Karpas-422 (cell line): ENCODE measurements around the gene LINGO3. TPM values are rescaled to one million over a fixed set of nuclear protein-coding genes. Genes with fewer than 3 reads are reported as not detected.
"Not testable (repeated sequence)": the region's sequence is repeated elsewhere in the genome, so short reads cannot be mapped to it uniquely, and the experiment has no call there.

Source experiments
- DNase-seq: peaks from one replicate; pipeline ENCODE4 v3.0.0-alpha.2; 2015
- H2AFZ ChIP-seq: fragments of 200-600 bp; sonication (generic); 2 replicates; pipeline ENCODE4 v1.6.1; 2014; ENCODE audit warnings: antibody characterized with exemption, low read length, mixed read lengths
- H3K27ac ChIP-seq: fragments of 200-600 bp; sonication (generic); 2 replicates; pipeline ENCODE4 v1.5.1; 2014; ENCODE audit warnings: mild to moderate bottlenecking, low read length, moderate library complexity
- H3K27me3 ChIP-seq: fragments of 200-600 bp; sonication (generic); 2 replicates; pipeline ENCODE4 v1.6.1; 2014; ENCODE audit warnings: low read length, mixed read lengths
- H3K36me3 ChIP-seq: fragments of 200-600 bp; sonication (generic); 2 replicates; pipeline ENCODE4 v1.6.1; 2014; ENCODE audit warnings: low read length, mixed read lengths; ENCODE audit not compliant: insufficient read depth
- H3K4me1 ChIP-seq: fragments of 200-600 bp; sonication (generic); 2 replicates; pipeline ENCODE4 v1.6.1; 2014; ENCODE audit warnings: mild to moderate bottlenecking, low read length, mixed read lengths
- H3K4me2 ChIP-seq: fragments of 200-600 bp; sonication (generic); 2 replicates; pipeline ENCODE4 v1.6.1; 2014; ENCODE audit warnings: low read length, low read depth, mild to moderate bottlenecking; ENCODE audit not compliant: poor library complexity, severe bottlenecking
- H3K4me3 ChIP-seq: fragments of 200-600 bp; sonication (generic); 2 replicates; pipeline ENCODE4 v1.5.1; 2014; ENCODE audit warnings: mild to moderate bottlenecking, antibody characterized with exemption, low read length, mixed read lengths
- H3K79me2 ChIP-seq: fragments of 200-600 bp; sonication (generic); 2 replicates; pipeline ENCODE4 v1.6.1; 2014; ENCODE audit warnings: mild to moderate bottlenecking, low read length, mixed read lengths
- H3K9ac ChIP-seq: fragments of 200-600 bp; sonication (generic); 2 replicates; pipeline ENCODE4 v1.6.0; 2014; ENCODE audit warnings: low read length
- H3K9me2 ChIP-seq: fragments of 200-600 bp; sonication (generic), shearing (Covaris generic); replicated peaks from 2 replicates; pipeline ENCODE4 v1.6.0; 2014; ENCODE audit warnings: mild to moderate bottlenecking, low read length, moderate library complexity; ENCODE audit not compliant: insufficient read depth
- H3K9me3 ChIP-seq: fragments of 300-700, 200-600 bp; sonication (generic); 2 replicates; pipeline ENCODE4 v1.6.1; 2014; ENCODE audit warnings: low read length, mixed read lengths
- H4K20me1 ChIP-seq: fragments of 200-600 bp; sonication (generic); 2 replicates; pipeline ENCODE4 v1.6.1; 2014; ENCODE audit warnings: mild to moderate bottlenecking, antibody characterized with exemption, low read length, low read depth; ENCODE audit not compliant: insufficient read depth
- total RNA-seq: library from RNA; depleted of rRNA; stranded (reverse); fragments of >200 nt; shearing (Covaris generic); gene quantifications from 2 replicates; pipeline ENCODE4 v1.2.3, GENCODE V29; 2014; ENCODE audit warnings: low replicate concordance

The LINGO3 gene
- total RNA-seq, 1 experiment from 2014 or later: not detected

- Histone ChIP-seq H3K4me1 (no peaks in the 10 kb centered on the region), H3K9me3 (no peaks in the 10 kb centered on the region), H3K9ac (no peak overlapping the region), H3K4me3 (no peak overlapping the region), H2AFZ (no peak overlapping the region), H4K20me1 (no peaks in the 10 kb centered on the region), H3K27ac (no peak overlapping the region), H3K36me3 (no peaks in the 10 kb centered on the region), H3K27me3 (no peaks in the 10 kb centered on the region), H3K4me2 (no peak overlapping the region), H3K9me2 (no peaks in the 10 kb centered on the region), H3K79me2 (no peaks in the 10 kb centered on the region)
- no peak for DNase-seq
Measured at GRCh38 chr19:2351591-2351990, 43.6 kb upstream of the LINGO3 start.

- no peak overlapping the region for H3K9ac ChIP-seq
- H2AFZ ChIP-seq: no peak overlapping the region
- no peaks in the 10 kb centered on the region for H3K36me3 ChIP-seq
- no peaks in the 10 kb centered on the region for H3K79me2 ChIP-seq
- H3K9me2 ChIP-seq: no peaks in the 10 kb centered on the region
- no peaks in the 10 kb centered on the region for H3K9me3 ChIP-seq
- no peaks in the 10 kb centered on the region for H3K4me1 ChIP-seq
- no peak for DNase-seq
- H3K27ac ChIP-seq: no peak overlapping the region
- no peaks in the 10 kb centered on the region for H4K20me1 ChIP-seq
- no peaks in the 10 kb centered on the region for H3K27me3 ChIP-seq
- no peak overlapping the region for H3K4me3 ChIP-seq
- no peak overlapping the region for H3K4me2 ChIP-seq
Measured at GRCh38 chr19:2350656-2351055, 42.7 kb upstream of the LINGO3 start.

- H3K27ac ChIP-seq, H3K4me2 ChIP-seq, H3K4me3 ChIP-seq, H3K27me3 ChIP-seq, H3K9ac ChIP-seq, H3K9me2 ChIP-seq, DNase-seq, H3K9me3 ChIP-seq, H2AFZ ChIP-seq, H3K79me2 ChIP-seq, H4K20me1 ChIP-seq, H3K36me3 ChIP-seq, H3K4me1 ChIP-seq: not testable (repeated sequence)
Measured at GRCh38 chr19:2349818-2350217, 41.9 kb upstream of the LINGO3 start.

GRCh38 chr19:2345794-2346663 lies 38.1 kb upstream of the LINGO3 start:
- H3K36me3 ChIP-seq: no peaks in the 10 kb centered on the region
- no peaks in the 10 kb centered on the region for H3K4me1 ChIP-seq
- no peak for DNase-seq
- no peak overlapping the region for H3K27ac ChIP-seq
- no peak overlapping the region for H3K4me3 ChIP-seq
- no peaks in the 10 kb centered on the region for H3K9me3 ChIP-seq
- no peaks in the 10 kb centered on the region for H3K9me2 ChIP-seq
- H2AFZ ChIP-seq: no peak overlapping the region
- no peaks in the 10 kb centered on the region for H4K20me1 ChIP-seq
- no peak overlapping the region for H3K9ac ChIP-seq
- no peaks in the 10 kb centered on the region for H3K79me2 ChIP-seq
- H3K27me3 ChIP-seq: no peaks in the 10 kb centered on the region
- no peak overlapping the region for H3K4me2 ChIP-seq

- no peak for DNase-seq
- Histone ChIP-seq H3K9ac (no peak overlapping the region), H3K9me2 (no peaks in the 10 kb centered on the region), H3K36me3 (no peaks in the 10 kb centered on the region), H3K27ac (no peak overlapping the region), H3K9me3 (no peaks in the 10 kb centered on the region), H3K4me2 (no peak overlapping the region), H3K79me2 (no peaks in the 10 kb centered on the region), H3K4me1 (no peaks in the 10 kb centered on the region), H3K4me3 (no peak overlapping the region), H3K27me3 (no peaks in the 10 kb centered on the region), H2AFZ (no peak overlapping the region), H4K20me1 (no peaks in the 10 kb centered on the region)
Measured at GRCh38 chr19:2345076-2345475, 37.1 kb upstream of the LINGO3 start.

GRCh38 chr19:2344381-2344870 lies 36.5 kb upstream of the LINGO3 start:
- Histone ChIP-seq H3K9ac (no peak overlapping the region), H3K4me1 (no peaks in the 10 kb centered on the region), H3K27ac (no peak overlapping the region), H3K27me3 (no peaks in the 10 kb centered on the region), H3K4me2 (no peak overlapping the region), H3K36me3 (no peaks in the 10 kb centered on the region), H3K9me3 (no peaks in the 10 kb centered on the region), H3K4me3 (no peak overlapping the region), H3K79me2 (no peaks in the 10 kb centered on the region), H2AFZ (no peak overlapping the region), H4K20me1 (no peaks in the 10 kb centered on the region), H3K9me2 (no peaks in the 10 kb centered on the region)
- DNase-seq: no peak

- H3K9me2 ChIP-seq: no peaks in the 10 kb centered on the region
- H2AFZ ChIP-seq: no peak overlapping the region
- H3K9ac ChIP-seq: no peak overlapping the region
- no peak overlapping the region for H3K4me3 ChIP-seq
- H4K20me1 ChIP-seq: no peaks in the 10 kb centered on the region
- H3K79me2 ChIP-seq: no peaks in the 10 kb centered on the region
- no peaks in the 10 kb centered on the region for H3K27me3 ChIP-seq
- H3K27ac ChIP-seq: no peak overlapping the region
- no peaks in the 10 kb centered on the region for H3K36me3 ChIP-seq
- H3K9me3 ChIP-seq: no peaks in the 10 kb centered on the region
- no peak overlapping the region for H3K4me2 ChIP-seq
- no peaks in the 10 kb centered on the region for H3K4me1 ChIP-seq
- DNase-seq: no peak
Measured at GRCh38 chr19:2343289-2343982, 35.5 kb upstream of the LINGO3 start.

- H3K36me3 ChIP-seq: no peaks in the 10 kb centered on the region
- no peak overlapping the region for H3K9ac ChIP-seq
- H3K27me3 ChIP-seq: no peaks in the 10 kb centered on the region
- H3K4me2 ChIP-seq: no peak overlapping the region
- no peaks in the 10 kb centered on the region for H3K4me1 ChIP-seq
- DNase-seq: no peak
- no peaks in the 10 kb centered on the region for H3K9me3 ChIP-seq
- H3K27ac ChIP-seq: no peak overlapping the region
- H3K79me2 ChIP-seq: no peaks in the 10 kb centered on the region
- no peaks in the 10 kb centered on the region for H4K20me1 ChIP-seq
- no peaks in the 10 kb centered on the region for H3K9me2 ChIP-seq
- H3K4me3 ChIP-seq: no peak overlapping the region
- H2AFZ ChIP-seq: no peak overlapping the region
Measured at GRCh38 chr19:2342656-2343288, 34.8 kb upstream of the LINGO3 start.
